ENCODE measurements around the gene NYNRIN. TPM values are rescaled to one million over a fixed set of nuclear protein-coding genes. Genes with fewer than 3 reads are reported as not detected.

The NYNRIN gene
- total and polyA plus RNA-seq, 10 of the 15 experiments (the other 5 are each of a cell fraction or from before 2014, with no cell fraction given) = under 0.01 to 0.15 (median 0.01) TPM; not detected in 5

DNA sequence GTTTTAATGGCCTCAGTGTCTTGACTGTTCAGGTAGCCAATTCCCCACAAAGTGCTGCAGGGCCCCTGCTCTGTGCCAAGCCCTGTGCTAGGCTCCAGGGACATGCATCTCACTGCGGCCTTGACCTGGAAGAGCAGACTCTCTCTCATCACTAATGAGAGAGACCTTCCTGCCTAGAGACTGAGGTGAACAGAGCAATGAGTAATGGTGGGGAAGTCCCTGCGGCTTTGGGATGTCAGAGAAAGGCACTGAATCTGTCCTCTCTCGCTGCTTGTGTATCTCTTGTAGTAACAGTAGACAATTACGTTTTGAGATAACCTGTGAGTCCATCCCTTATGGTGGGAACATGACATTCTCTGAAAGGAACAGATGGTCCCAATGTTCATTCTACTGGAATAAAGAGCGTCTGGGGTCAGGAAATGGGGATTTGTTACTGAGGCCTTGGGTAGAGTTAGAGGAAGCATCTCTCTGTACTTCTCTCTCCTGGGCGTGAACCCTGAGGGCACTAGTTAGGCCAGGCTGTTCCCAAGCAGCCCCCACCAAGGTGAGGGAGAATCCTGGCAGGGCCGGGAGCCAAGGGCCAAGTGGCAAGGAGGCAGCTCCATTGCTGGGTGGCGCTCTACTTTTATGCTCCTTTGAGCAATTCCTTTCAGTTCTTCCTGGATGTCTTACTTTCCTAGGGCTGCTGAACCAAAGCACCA is 17.3 kb upstream of the NYNRIN start:
- no peaks in the 10 kb centered on the region for H3K4me1 ChIP-seq (ENCODE audit: control insufficient read depth, insufficient read depth, low read length)
- TF ChIP-seq ZNF24 (IDR thresholded peaks at IDR 0.05) (no peak), YY1 (IDR thresholded peaks at IDR 0.05; ENCODE audit: low read depth, low read length) (no peak), MYB (IDR thresholded peaks at IDR 0.05; ENCODE audit: borderline replicate concordance, low read depth, low read length) (no peak), NRF1 (conservative IDR thresholded peaks at IDR 0.05; ENCODE audit: low read depth, low read length) (no peak), TARDBP (IDR thresholded peaks at IDR 0.05; ENCODE audit: borderline replicate concordance) (no peak), MEF2B (IDR thresholded peaks at IDR 0.05; ENCODE audit: partially characterized antibody, poor library complexity, severe bottlenecking) (no peak), RBBP5 (conservative IDR thresholded peaks at IDR 0.05) (no peak), TCF12 (IDR thresholded peaks at IDR 0.05; ENCODE audit: low read depth, low read length) (no peak), SREBF1 (IDR thresholded peaks at IDR 0.05; ENCODE audit: low read length) (no peak), DPF2 (IDR thresholded peaks at IDR 0.05) (no peak), NFIC (IDR thresholded peaks at IDR 0.05; ENCODE audit: low read depth, low read length) (no peak)
- TF ChIP-seq, protein P1, sequence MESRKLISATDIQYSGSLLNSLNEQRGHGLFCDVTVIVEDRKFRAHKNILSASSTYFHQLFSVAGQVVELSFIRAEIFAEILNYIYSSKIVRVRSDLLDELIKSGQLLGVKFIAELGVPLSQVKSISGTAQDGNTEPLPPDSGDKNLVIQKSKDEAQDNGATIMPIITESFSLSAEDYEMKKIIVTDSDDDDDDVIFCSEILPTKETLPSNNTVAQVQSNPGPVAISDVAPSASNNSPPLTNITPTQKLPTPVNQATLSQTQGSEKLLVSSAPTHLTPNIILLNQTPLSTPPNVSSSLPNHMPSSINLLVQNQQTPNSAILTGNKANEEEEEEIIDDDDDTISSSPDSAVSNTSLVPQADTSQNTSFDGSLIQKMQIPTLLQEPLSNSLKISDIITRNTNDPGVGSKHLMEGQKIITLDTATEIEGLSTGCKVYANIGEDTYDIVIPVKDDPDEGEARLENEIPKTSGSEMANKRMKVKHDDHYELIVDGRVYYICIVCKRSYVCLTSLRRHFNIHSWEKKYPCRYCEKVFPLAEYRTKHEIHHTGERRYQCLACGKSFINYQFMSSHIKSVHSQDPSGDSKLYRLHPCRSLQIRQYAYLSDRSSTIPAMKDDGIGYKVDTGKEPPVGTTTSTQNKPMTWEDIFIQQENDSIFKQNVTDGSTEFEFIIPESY (IDR thresholded peaks at IDR 0.05) = no peak
- TF ChIP-seq, protein P2, sequence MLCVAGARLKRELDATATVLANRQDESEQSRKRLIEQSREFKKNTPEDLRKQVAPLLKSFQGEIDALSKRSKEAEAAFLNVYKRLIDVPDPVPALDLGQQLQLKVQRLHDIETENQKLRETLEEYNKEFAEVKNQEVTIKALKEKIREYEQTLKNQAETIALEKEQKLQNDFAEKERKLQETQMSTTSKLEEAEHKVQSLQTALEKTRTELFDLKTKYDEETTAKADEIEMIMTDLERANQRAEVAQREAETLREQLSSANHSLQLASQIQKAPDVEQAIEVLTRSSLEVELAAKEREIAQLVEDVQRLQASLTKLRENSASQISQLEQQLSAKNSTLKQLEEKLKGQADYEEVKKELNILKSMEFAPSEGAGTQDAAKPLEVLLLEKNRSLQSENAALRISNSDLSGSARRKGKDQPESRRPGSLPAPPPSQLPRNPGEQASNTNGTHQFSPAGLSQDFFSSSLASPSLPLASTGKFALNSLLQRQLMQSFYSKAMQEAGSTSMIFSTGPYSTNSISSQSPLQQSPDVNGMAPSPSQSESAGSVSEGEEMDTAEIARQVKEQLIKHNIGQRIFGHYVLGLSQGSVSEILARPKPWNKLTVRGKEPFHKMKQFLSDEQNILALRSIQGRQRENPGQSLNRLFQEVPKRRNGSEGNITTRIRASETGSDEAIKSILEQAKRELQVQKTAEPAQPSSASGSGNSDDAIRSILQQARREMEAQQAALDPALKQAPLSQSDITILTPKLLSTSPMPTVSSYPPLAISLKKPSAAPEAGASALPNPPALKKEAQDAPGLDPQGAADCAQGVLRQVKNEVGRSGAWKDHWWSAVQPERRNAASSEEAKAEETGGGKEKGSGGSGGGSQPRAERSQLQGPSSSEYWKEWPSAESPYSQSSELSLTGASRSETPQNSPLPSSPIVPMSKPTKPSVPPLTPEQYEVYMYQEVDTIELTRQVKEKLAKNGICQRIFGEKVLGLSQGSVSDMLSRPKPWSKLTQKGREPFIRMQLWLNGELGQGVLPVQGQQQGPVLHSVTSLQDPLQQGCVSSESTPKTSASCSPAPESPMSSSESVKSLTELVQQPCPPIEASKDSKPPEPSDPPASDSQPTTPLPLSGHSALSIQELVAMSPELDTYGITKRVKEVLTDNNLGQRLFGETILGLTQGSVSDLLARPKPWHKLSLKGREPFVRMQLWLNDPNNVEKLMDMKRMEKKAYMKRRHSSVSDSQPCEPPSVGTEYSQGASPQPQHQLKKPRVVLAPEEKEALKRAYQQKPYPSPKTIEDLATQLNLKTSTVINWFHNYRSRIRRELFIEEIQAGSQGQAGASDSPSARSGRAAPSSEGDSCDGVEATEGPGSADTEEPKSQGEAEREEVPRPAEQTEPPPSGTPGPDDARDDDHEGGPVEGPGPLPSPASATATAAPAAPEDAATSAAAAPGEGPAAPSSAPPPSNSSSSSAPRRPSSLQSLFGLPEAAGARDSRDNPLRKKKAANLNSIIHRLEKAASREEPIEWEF (IDR thresholded peaks at IDR 0.05; ENCODE audit: insufficient replicate concordance, low read depth, low read length) = no peak
- TF ChIP-seq, protein P3, sequence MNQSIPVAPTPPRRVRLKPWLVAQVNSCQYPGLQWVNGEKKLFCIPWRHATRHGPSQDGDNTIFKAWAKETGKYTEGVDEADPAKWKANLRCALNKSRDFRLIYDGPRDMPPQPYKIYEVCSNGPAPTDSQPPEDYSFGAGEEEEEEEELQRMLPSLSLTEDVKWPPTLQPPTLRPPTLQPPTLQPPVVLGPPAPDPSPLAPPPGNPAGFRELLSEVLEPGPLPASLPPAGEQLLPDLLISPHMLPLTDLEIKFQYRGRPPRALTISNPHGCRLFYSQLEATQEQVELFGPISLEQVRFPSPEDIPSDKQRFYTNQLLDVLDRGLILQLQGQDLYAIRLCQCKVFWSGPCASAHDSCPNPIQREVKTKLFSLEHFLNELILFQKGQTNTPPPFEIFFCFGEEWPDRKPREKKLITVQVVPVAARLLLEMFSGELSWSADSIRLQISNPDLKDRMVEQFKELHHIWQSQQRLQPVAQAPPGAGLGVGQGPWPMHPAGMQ (IDR thresholded peaks at IDR 0.05; ENCODE audit: borderline replicate concordance) = no peak
- in situ Hi-C loops (cut with MboI) = no loop called here
- no TSS peak for BruUV-seq (replicated peaks)
- ChIA-PET POLR2A (interaction anchor here (1.2 kb wide), 1 partner anchor 13 kb away, joined by 3 read pairs; the partner anchor contains the start of gene NFATC4), SMC1A (ENCODE audit: uncharacterized antibody, unreplicated experiment) (interaction anchor here (1.4 kb wide), 1 partner anchor 29 kb away, joined by 4 read pairs; no protein-coding TSS in a partner anchor), RAD21 (ENCODE audit: unreplicated experiment) (interaction anchor here (1.1 to 1.5 kb wide), 2 partner anchors 15 to 50 kb away, joined by 3 to 7 read pairs; no protein-coding TSS in a partner anchor), CTCF (interaction anchor here (1.5 to 1.6 kb wide), 2 partner anchors 48 to 75 kb away, joined by 3 to 5 read pairs; no protein-coding TSS in a partner anchor)
- H4K20me1 ChIP-seq (ENCODE audit: control insufficient read depth, insufficient read depth) = no peaks in the 10 kb centered on the region
- no peak overlapping the region for H2AFZ ChIP-seq (ENCODE audit: control insufficient read depth, low read depth, low read length)
- ATAC-seq = peak; percentile 71
- DNase-seq (ENCODE audit: low read depth, low spot score) = no peak
- no peak overlapping the region for H3K27ac ChIP-seq (ENCODE audit: control insufficient read depth, insufficient read depth)
- no peaks in the 10 kb centered on the region for H3K79me2 ChIP-seq (ENCODE audit: control insufficient read depth, insufficient read depth, low read length)
- no peaks in the 10 kb centered on the region for H3K9me3 ChIP-seq (replicated peaks; ENCODE audit: control insufficient read depth, insufficient read depth, low read length)
- no peak overlapping the region for H3K4me2 ChIP-seq (ENCODE audit: control insufficient read depth, insufficient read depth)
- 28% methylated on average over 8 of the region's 8 CpGs for WGBS (ENCODE audit: insufficient coverage, insufficient replicate concordance, low lambda C conversion rate, missing lambda C conversion rate)
- no peaks in the 10 kb centered on the region for H3K27me3 ChIP-seq (replicated peaks in 1 of 2; ENCODE audit: control insufficient read depth in 2 of 2, insufficient read depth in 2 of 2, low read length in 1 of 2)
- intact Hi-C loops (cut with micrococcal nuclease; ENCODE audit: unreplicated experiment) = no loop called here
- no peak for FAIRE-seq
- no peak overlapping the region for H3K9ac ChIP-seq (ENCODE audit: control insufficient read depth, insufficient read depth, low read length)
- H3K4me3 ChIP-seq = no peak overlapping the region
- no peaks in the 10 kb centered on the region for H3K36me3 ChIP-seq (ENCODE audit: control insufficient read depth in 2 of 2, insufficient read depth in 2 of 2, low read length in 1 of 2)
